Left lung (tissue), 10 donors: ENCODE measurements around the gene ZDHHC5. TPM values are rescaled to one million over a fixed set of nuclear protein-coding genes. Genes with fewer than 3 reads are reported as not detected.

ENCODE experiments used
- ATAC-seq: fragments of 200-7000 bp; cut with Tn5 transposase; one replicate; pipeline ENCODE4 v1.9.1; 2020; ENCODE audit warnings: moderate library complexity
- DNase-seq, 4 donors: peaks; one replicate each; pipeline ENCODE4 v3.0.0-alpha.2; 2013 to 2020
- H3K27ac ChIP-seq, 2 donors: fragments of 200-600 bp; sonication (generic) in 1 of 2; one replicate each; pipeline versions ENCODE4 v1.5.0 to v1.8.0; 2020 to 2021
- H3K27me3 ChIP-seq, 2 donors: fragments of 200-600 bp; sonication (generic) in 1 of 2; one replicate each; pipeline versions ENCODE4 v1.5.0 to v1.8.0; 2020 to 2021
- H3K36me3 ChIP-seq, 2 donors: fragments of 200-600 bp; sonication (generic) in 1 of 2; one replicate each; pipeline versions ENCODE4 v1.5.0 to v1.8.0; 2020 to 2021
- H3K4me1 ChIP-seq, 2 donors: fragments of 200-600 bp; one replicate each; pipeline ENCODE4 v1.8.0; 2021
- H3K4me3 ChIP-seq, 2 donors: fragments of 200-600 bp; sonication (generic) in 1 of 2; one replicate each; pipeline versions ENCODE4 v1.5.0 to v1.8.0; 2020 to 2021; ENCODE audit warnings: mild to moderate bottlenecking in 1 of 2
- H3K9me3 ChIP-seq, 2 donors: fragments of 200-600 bp; sonication (generic) in 1 of 2; one replicate each; pipeline versions ENCODE4 v1.5.0 to v1.8.0; 2020 to 2021
- CTCF ChIP-seq, 2 donors: fragments of 200-600 bp; sonication (generic) in 1 of 2; IDR thresholded peaks; one replicate each; pipeline versions ENCODE4 v1.5.0 to v1.8.0; 2021; ENCODE audit warnings: antibody characterized with exemption in 2 of 2
- intact Hi-C, 2 donors: fragments of 100-400 bp; cut with DNase I; formaldehyde crosslinking; loops; one replicate each; pipeline versions ENCODE4 v1.11.2 to v1.14.2; 2022
- polyA plus RNA-seq, 6 donors: library from polyadenylated mRNA; unstranded; fragments of 120-200 nt; gene quantifications; one replicate each; pipeline ENCODE4 v1.2.1, GENCODE V29; 2013; ENCODE audit not compliant: insufficient read length in 6 of 6
- total RNA-seq, 2 donors: library from RNA; stranded (reverse); fragmentation: NEBNext Ultra II Directional; extraction: Animal tissue kit (Norgen Biotek cat#: 25700); gene quantifications; one replicate each; pipeline ENCODE4 v1.2.1, GENCODE V29; 2021
- donor health status: DM: no; HTN: yes; CAD: no.
- donor health status: DM: no; HTN: no; CAD: no.

ZDHHC5 gene
- total and polyA plus RNA-seq, 8 donors: 37.5 to 83.6 (median 43.9) TPM

DNA sequence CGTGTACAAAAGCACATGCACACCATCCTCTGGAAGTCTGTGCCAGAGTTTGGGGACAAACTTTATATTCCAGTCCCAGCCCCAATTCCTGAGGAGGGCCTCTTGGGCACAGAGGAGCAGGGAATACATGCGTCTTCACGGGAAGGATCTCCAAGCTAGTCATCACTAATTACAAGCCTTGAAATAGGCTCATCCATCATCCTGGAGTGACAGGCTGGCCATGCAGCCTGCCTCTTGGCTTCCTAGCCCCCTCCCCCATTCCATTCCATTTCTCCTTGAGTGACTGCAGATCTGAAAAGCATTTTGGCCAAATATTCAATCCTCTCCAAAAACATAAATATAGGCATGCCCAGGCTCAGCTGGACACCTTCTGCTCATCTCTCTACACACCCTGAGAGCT lies 45.7 kb upstream of the ZDHHC5 start:
- no peak overlapping the region for H3K27ac ChIP-seq
- DNase-seq (no peak), ATAC-seq (no peak)
- peaks cover 0 to 16% of the 10 kb centered on the region in 2 donors for H3K9me3 ChIP-seq
- H3K4me3 ChIP-seq: no peak overlapping the region
- H3K36me3 ChIP-seq: no peaks in the 10 kb centered on the region
- no peaks in the 10 kb centered on the region for H3K27me3 ChIP-seq
- no peaks in the 10 kb centered on the region for H3K4me1 ChIP-seq
- intact Hi-C loops: no loop called here
- TF ChIP-seq CTCF (IDR thresholded peaks at IDR 0.05): no peak

DNA sequence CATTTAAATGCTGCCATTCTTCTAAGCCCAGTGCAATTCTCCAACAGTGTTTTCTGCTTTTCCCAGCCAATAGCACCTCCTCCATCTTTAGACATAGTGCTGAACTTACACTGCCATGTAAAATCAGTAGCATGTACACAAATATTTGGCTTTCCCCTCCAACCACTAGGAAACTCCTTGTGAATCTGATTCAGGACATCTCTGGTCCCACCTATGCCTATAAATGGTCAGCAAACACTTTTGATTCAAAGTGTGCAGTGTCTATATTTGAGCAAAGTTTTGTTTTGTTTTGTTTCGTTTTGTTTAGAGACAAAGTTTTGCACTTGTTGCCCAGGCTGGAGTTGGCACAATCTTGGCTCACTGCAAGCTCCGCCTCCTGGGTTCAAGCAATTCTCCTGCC lies 43.0 kb upstream of the ZDHHC5 start:
- no peaks in the 10 kb centered on the region for H3K27me3 ChIP-seq
- peaks cover 0 to 4% of the 10 kb centered on the region in 2 donors for H3K9me3 ChIP-seq
- H3K4me1 ChIP-seq: no peaks in the 10 kb centered on the region
- TF ChIP-seq CTCF (IDR thresholded peaks at IDR 0.05): no peak
- no peak overlapping the region for H3K27ac ChIP-seq
- H3K36me3 ChIP-seq: no peaks in the 10 kb centered on the region
- H3K4me3 ChIP-seq: no peak overlapping the region
- intact Hi-C loops: no loop called here
- ATAC-seq (no peak), DNase-seq (no peak)

GRCh38 chr11:57626895-57627294 lies 41.0 kb upstream of the ZDHHC5 start:
- TF ChIP-seq CTCF (IDR thresholded peaks at IDR 0.05): no peak
- H3K36me3 ChIP-seq: no peaks in the 10 kb centered on the region
- H3K4me1 ChIP-seq: no peaks in the 10 kb centered on the region
- intact Hi-C loops: no loop called here
- H3K27me3 ChIP-seq: no peaks in the 10 kb centered on the region
- H3K27ac ChIP-seq: no peak overlapping the region
- DNase-seq: no peak
- no peaks in the 10 kb centered on the region for H3K9me3 ChIP-seq
- no peak for ATAC-seq
- H3K4me3 ChIP-seq: no peak overlapping the region

GRCh38 chr11:57630171-57630570 lies 37.7 kb upstream of the ZDHHC5 start:
- intact Hi-C loops: no loop called here
- H3K4me1 ChIP-seq: no peaks in the 10 kb centered on the region
- H3K27me3 ChIP-seq: no peaks in the 10 kb centered on the region
- H3K36me3 ChIP-seq: no peaks in the 10 kb centered on the region
- TF ChIP-seq CTCF (IDR thresholded peaks at IDR 0.05): no peak
- DNase-seq (no peak), ATAC-seq (no peak)
- H3K4me3 ChIP-seq: no peak overlapping the region
- no peaks in the 10 kb centered on the region for H3K9me3 ChIP-seq
- no peak overlapping the region for H3K27ac ChIP-seq

DNA sequence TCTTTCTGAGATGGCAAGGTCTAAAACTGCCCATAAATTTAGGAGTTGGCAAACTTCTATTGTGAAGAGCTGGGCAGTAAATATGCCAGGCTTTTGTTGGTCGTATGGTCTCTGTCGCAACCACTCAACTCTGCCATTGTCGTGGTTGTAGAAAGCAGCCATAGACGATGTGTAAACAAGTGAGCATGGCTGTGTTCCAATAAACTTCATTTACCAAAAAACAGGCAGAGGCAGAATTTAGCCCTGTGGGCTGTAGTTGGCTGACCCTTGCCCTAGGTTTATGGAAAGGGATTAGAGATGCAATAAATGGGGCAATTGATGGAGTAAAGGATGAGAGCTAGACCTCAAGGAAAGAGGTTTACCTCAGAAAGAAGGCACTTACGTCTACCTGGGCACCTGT lies 35.8 kb upstream of the ZDHHC5 start:
- H3K27me3 ChIP-seq: peaks cover 0 to 5% of the 10 kb centered on the region in 2 donors
- DNase-seq (no peak), ATAC-seq (no peak)
- no peaks in the 10 kb centered on the region for H3K9me3 ChIP-seq
- intact Hi-C loops: no loop called here
- H3K27ac ChIP-seq: no peak overlapping the region
- H3K4me3 ChIP-seq: no peak overlapping the region
- no peak for TF ChIP-seq CTCF (IDR thresholded peaks at IDR 0.05)
- no peaks in the 10 kb centered on the region for H3K4me1 ChIP-seq
- no peaks in the 10 kb centered on the region for H3K36me3 ChIP-seq
